H1 (cell line): ENCODE data around the gene CGB2.

ENCODE experiments used
- ATF2 ChIP-seq: IDR thresholded peaks from 2 replicates; pipeline ENCODE4 v1.6.1; 2012; ENCODE audit warnings: low read length, inconsistent platforms
- CTCF ChIP-seq, 3 experiments: IDR thresholded peaks; 1 replicate in 2 of 3; 2 replicates in 1 of 3; pipeline versions ENCODE4 v1.5.1 to v1.6.1; 2011; ENCODE audit warnings: low read length in 3 of 3, mild to moderate bottlenecking in 3 of 3, inconsistent platforms in 2 of 3, low read depth in 1 of 3, moderate library complexity in 1 of 3; ENCODE audit not compliant: insufficient read depth in 1 of 3; ENCODE audit errors: control extremely low read depth in 1 of 3
- JUND ChIP-seq: IDR thresholded peaks from 2 replicates; pipeline ENCODE4 v1.6.1; 2011; ENCODE audit warnings: mild to moderate bottlenecking, improper control_type of control experiment, low read length
- MAFK ChIP-seq: IDR thresholded peaks from 2 replicates; pipeline ENCODE4 v1.6.1; 2012; ENCODE audit warnings: low read depth, mild to moderate bottlenecking, improper control_type of control experiment, low read length
- RAD21 ChIP-seq, 2 experiments: IDR thresholded peaks in 1 of 2; conservative IDR thresholded peaks in 1 of 2; 2 replicates each; pipeline ENCODE4 v1.6.1; 2011; ENCODE audit warnings: low read depth in 2 of 2, low read length in 2 of 2, improper control_type of control experiment in 1 of 2, inconsistent platforms in 1 of 2, mild to moderate bottlenecking in 1 of 2, moderate library complexity in 1 of 2
- SP2 ChIP-seq: IDR thresholded peaks from 2 replicates; pipeline ENCODE4 v1.6.1; 2012; ENCODE audit warnings: mild to moderate bottlenecking, low read length, inconsistent platforms
- USF2 ChIP-seq: IDR thresholded peaks from 2 replicates; pipeline ENCODE4 v1.6.1; 2011; ENCODE audit warnings: low read length, improper control_type of control experiment

- TF ChIP-seq CTCF (IDR thresholded peaks at IDR 0.05; ENCODE audit: control extremely low read depth in 1 of 3, insufficient read depth in 1 of 3, low read depth in 1 of 3, low read length in 3 of 3) (no peak), RAD21 (IDR thresholded peaks at IDR 0.05 in 1 of 2, conservative IDR thresholded peaks at IDR 0.05 in 1 of 2; ENCODE audit: low read depth in 2 of 2, low read length in 2 of 2) (no peak), USF2 (no peak), ATF2 (no peak), MAFK (no peak), JUND (no peak), SP2 (no peak)
Measured at GRCh38 chr19:48989701-48990291, 41.9 kb upstream of the CGB2 start.
